Testis (tissue), 2 donors: Measurements from ENCODE around the gene E2F1.

Source experiments
- POLR2A ChIP-seq: fragments of 450-650 bp; IDR thresholded peaks from one replicate; pipeline ENCODE4 v1.6.1; 2017; ENCODE audit warnings: antibody characterized with exemption, mild to moderate bottlenecking, moderate library complexity
- TF ChIP-seq, protein P1 (sequence below), 3 experiments: fragments of 450-650 bp in 2 of 3; fragments of 200-600 bp in 1 of 3; sonication (generic) in 1 of 3; IDR thresholded peaks; one replicate each; pipeline ENCODE4 v1.5.1; 2016 to 2019; ENCODE audit warnings: antibody characterized with exemption in 3 of 3, mild to moderate bottlenecking in 2 of 3, moderate library complexity in 1 of 3

DNA sequence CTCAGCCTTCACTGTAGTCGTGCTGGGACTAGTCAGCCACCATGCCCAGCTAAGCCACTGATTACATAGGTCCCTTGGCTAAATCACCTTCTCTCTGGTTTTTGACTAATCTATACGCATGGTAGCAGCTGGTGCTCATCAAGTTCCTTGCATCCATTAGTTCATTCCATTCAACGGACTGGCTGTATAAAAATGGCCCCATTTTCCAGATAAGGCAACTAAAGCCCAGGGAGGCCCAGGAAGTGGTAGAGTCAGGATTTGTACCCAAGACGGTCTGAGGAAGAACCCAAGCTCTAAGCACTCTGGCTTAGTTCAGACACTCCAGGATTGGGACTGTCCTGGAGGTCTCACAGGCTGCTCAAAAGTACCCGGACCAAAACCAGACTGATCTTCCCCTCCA lies 4.9 kb downstream of the E2F1 start:
- TF ChIP-seq POLR2A = no peak
- TF ChIP-seq, protein P1, sequence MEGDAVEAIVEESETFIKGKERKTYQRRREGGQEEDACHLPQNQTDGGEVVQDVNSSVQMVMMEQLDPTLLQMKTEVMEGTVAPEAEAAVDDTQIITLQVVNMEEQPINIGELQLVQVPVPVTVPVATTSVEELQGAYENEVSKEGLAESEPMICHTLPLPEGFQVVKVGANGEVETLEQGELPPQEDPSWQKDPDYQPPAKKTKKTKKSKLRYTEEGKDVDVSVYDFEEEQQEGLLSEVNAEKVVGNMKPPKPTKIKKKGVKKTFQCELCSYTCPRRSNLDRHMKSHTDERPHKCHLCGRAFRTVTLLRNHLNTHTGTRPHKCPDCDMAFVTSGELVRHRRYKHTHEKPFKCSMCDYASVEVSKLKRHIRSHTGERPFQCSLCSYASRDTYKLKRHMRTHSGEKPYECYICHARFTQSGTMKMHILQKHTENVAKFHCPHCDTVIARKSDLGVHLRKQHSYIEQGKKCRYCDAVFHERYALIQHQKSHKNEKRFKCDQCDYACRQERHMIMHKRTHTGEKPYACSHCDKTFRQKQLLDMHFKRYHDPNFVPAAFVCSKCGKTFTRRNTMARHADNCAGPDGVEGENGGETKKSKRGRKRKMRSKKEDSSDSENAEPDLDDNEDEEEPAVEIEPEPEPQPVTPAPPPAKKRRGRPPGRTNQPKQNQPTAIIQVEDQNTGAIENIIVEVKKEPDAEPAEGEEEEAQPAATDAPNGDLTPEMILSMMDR (IDR thresholded peaks at IDR 0.05) = no peak
